Stimulated activated CD8-positive, alpha-beta memory T cell treated with anti-CD3 and anti-CD28 coated beads, Interleukin-7, amount 100 ng/mL, for 4 hours (primary cell): Measurements from ENCODE around the gene PCGF3.
A peak's percentile ranks its signal among the peaks of the same experiment; 100 is the strongest.
"Not testable (repeated sequence)": the region's sequence is repeated elsewhere in the genome, so short reads cannot be mapped to it uniquely, and the experiment has no call there.

Source experiments
- DNase-seq, 2 donors: peaks; one replicate each; pipeline ENCODE4 v3.0.0-alpha.2; 2020; ENCODE audit warnings: low read depth in 2 of 2

Gene PCGF3

GRCh38 chr4:668219-668618 is 37.4 kb upstream of the PCGF3 start:
- DNase-seq: not testable (repeated sequence)

GRCh38 chr4:669806-670559 is 35.6 kb upstream of the PCGF3 start:
- not testable (repeated sequence) for DNase-seq

- no peak for DNase-seq
Observed at GRCh38 chr4:671769-672168, 33.9 kb upstream of the PCGF3 start.

- no peak for DNase-seq
Observed at GRCh38 chr4:673349-674091, 32.1 kb upstream of the PCGF3 start.

GRCh38 chr4:674172-675035 is 31.2 kb upstream of the PCGF3 start, which contains the start of the genes ATP5ME and MYL5:
Gene ATP5ME (minus strand): TSS chr4:674276. CDS start chr4:674247, 29 bp downstream.
Gene MYL5 (plus strand): TSS chr4:674542. CDS start chr4:678027, 3,485 bp downstream.
- DNase-seq: peak; percentile 94 to 97

GRCh38 chr4:675036-675882 is 30.4 kb upstream of the PCGF3 start:
- DNase-seq: no peak

- no peak for DNase-seq
Observed at GRCh38 chr4:675980-676870, 29.4 kb upstream of the PCGF3 start.

GRCh38 chr4:676871-677235 is 28.8 kb upstream of the PCGF3 start:
- no peak for DNase-seq

GRCh38 chr4:677431-678293 is 28.0 kb upstream of the PCGF3 start:
- no peak for DNase-seq

GRCh38 chr4:678331-679103 is 27.1 kb upstream of the PCGF3 start:
- DNase-seq: no peak

- DNase-seq: no peak
Observed at GRCh38 chr4:679104-679481, 26.5 kb upstream of the PCGF3 start.

GRCh38 chr4:679629-680028 is 26.0 kb upstream of the PCGF3 start:
- DNase-seq: no peak

GRCh38 chr4:680091-680490 is 25.5 kb upstream of the PCGF3 start:
- no peak for DNase-seq

- DNase-seq: no peak
Observed at GRCh38 chr4:680551-680927, 25.1 kb upstream of the PCGF3 start.

GRCh38 chr4:680928-681645 is 24.5 kb upstream of the PCGF3 start:
- DNase-seq: peak in 1 of 2 donors; percentile 54

- DNase-seq: no peak
Observed at GRCh38 chr4:681736-682451, 23.7 kb upstream of the PCGF3 start.

- no peak for DNase-seq
Observed at GRCh38 chr4:682490-683172, 23.0 kb upstream of the PCGF3 start.
